GM18858 (cell line): ENCODE data around the gene MTMR2.
"Not testable (repeated sequence)": the region's sequence is repeated elsewhere in the genome, so short reads cannot be mapped to it uniquely, and the experiment has no call there.

Experiments used
- ATAC-seq: cut with Tn5 transposase; IDR thresholded peaks from one replicate; pipeline ENCODE4 v1.9.1; 2021; ENCODE audit not compliant: unreplicated experiment

MTMR2 gene

DNA sequence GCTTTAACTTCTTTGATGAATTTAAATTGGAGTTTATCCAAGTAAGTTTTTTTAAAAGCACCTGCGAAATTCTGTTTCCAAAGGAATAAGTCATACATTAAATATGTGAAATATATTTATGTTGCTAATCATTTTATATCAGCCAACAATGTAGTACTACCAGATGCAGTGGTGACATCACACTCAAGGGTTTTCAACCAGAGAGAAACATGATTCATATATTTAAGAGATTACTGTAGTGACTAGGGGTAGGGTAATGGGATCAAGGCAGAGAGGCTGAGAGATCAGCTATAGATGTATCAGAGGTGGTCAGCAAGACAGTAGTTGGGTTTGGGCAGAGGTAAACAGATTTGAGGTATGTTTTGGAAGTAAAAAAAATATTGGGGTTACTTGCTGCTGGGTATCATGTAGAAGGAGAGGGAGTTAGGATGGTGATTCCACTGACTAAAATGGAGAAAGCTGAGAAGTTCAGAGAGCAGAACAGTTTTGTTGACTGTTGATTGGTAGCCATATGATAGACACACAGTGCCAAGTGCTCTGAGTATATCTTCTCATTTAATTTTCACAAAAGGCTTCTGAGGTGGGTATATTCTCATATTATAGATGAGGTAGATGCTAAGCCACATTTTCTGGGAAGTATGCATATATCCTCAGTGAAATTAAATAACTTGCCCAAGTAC, 94.2 kb downstream of the MTMR2 start:
- no peak for ATAC-seq

GRCh38 chr11:95827696-95828095, 96.2 kb downstream of the MTMR2 start:
- no peak for ATAC-seq

- no peak for ATAC-seq
Measured at GRCh38 chr11:95821640-95822039, 102.3 kb downstream of the MTMR2 start.

DNA sequence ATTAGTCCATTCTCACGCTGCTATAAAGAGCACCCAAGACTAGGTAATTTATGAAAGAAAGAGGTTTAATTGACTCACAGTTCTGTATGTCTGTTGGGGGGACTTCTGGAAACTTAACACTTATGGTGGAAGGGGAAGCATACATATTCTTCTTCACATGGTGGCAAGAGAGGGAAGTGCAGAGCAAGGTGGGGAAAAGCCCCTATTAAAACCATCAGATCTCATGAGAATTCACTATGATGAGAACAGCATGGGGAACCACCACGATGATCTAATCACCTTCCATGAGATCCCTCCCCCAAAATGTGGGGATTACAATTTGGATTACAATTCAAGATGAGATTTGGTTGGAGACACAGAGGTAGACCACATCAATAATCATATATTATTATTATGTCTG, 107.9 kb downstream of the MTMR2 start:
- ATAC-seq, result no peak

DNA sequence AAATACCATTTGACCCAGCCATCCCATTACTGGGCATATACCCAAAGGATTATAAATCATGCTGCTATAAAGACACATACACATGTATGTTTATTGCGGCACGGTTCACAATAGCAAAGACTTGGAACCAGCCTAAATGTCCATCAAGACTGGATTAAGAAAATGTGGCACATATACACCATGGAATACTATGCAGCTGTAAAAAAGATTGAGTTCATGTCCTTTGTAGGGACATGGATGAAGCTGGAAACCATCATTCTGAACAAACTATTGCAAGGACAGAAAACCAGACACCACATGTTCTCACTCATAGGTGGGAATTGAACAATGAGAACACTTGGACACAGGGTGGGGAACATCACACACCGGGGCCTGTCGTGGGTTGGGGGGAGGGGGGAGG, 112.9 kb downstream of the MTMR2 start:
- not testable (repeated sequence) for ATAC-seq

DNA sequence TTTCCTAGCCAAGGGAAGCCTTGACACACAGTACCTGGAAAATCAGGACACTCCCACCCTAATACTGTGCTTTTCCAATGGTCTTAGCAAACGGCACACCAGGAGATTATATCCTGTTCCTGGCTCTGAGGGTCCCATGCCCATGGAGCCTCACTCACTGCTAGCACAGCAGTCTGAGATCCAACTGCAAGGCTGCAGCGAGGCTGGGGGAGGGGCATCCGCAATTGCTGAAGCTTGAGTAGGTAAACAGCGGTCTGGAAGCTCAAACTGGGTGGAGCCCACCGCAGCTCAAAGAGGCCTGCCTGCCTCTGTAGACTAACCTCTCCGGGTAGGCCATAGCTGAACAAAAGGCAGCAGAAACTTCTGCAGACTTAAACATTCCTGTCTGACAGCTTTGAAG, 117.4 kb downstream of the MTMR2 start:
- ATAC-seq, result not testable (repeated sequence)

DNA sequence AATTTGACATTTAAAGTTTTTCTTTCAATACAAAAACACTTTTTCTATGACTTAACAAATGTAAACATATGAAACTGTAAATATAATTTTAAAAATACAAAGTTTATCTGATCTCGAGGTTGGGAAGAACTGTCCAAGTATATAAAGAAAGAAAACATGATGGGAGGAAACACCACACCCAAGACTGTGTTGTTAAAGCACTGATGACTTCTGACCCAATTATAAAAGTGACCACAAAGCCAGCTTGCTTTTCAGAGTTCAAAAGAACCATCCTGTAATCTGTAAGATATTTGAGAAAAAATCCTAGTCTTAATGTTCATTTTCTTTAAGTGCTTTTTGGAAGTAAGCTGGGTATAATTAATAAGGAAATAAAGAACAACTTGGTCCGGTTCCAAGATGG, 118.0 kb downstream of the MTMR2 start:
- no peak for ATAC-seq

GRCh38 chr11:95803973-95804372, 119.9 kb downstream of the MTMR2 start:
- ATAC-seq, result no peak

- no peak for ATAC-seq
Measured at GRCh38 chr11:95802806-95803205, 121.1 kb downstream of the MTMR2 start.

- ATAC-seq, result no peak
Measured at GRCh38 chr11:95800438-95800837, 123.5 kb downstream of the MTMR2 start.

- no peak for ATAC-seq
Measured at GRCh38 chr11:95799546-95799945, 124.4 kb downstream of the MTMR2 start.

DNA sequence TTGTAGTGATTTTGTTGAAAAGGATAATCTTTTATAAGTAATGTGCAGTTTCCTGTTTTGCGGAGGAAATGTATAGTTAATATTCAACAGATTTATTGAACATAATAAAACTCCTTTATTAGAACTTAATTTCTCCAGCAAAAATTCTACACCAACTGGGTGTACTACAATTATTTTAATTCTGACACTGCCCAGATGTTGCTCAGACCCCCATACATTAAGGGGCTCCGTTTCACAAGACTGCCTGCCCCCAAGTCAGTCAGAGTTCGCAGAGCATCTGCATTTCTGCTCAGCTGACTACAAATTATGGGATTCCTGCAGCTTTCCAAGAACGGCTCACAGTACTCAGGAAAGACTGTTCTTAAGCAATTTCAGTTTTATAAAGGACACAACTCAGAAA, 127.4 kb downstream of the MTMR2 start:
- ATAC-seq, result no peak

GRCh38 chr11:95795627-95796295, 128.1 kb downstream of the MTMR2 start:
- no peak for ATAC-seq

DNA sequence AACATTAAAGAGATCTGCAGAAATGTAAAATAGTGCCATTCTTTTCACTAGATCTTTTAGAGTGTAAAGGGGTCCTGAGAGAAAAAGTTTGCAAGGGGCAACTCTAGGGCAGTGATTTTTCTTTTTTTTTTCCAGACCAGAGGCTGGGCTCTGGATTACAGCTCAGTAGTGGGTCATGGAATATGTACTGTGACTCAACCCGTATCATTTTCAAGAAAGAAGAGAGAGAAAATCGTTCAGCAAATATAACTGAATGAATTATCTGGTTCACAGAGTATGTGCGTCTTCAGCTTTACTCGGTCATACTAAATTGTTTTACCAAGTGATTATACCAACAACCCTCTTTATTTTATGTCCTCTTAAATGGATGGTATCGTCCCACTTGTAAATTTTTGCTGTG, 129.8 kb downstream of the MTMR2 start:
- no peak for ATAC-seq

DNA sequence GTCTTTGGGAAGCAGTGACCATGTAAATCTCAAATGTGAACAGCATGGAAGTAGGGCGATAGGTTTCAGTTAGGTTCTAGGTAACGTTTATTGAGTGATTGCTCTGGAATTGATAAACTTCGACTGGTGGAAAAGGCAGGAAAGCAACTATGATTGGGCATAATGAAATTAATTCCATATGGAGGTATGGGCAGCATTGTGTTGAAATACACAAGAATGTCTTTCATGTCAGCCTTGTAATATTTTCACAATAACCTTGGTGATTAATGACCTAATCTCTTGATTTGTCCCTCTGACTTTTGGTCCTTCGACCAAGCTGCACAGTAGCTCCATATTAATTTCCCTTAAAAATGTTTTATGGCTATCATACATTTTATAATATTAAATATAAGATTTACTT, 130.8 kb downstream of the MTMR2 start:
- no peak for ATAC-seq

DNA sequence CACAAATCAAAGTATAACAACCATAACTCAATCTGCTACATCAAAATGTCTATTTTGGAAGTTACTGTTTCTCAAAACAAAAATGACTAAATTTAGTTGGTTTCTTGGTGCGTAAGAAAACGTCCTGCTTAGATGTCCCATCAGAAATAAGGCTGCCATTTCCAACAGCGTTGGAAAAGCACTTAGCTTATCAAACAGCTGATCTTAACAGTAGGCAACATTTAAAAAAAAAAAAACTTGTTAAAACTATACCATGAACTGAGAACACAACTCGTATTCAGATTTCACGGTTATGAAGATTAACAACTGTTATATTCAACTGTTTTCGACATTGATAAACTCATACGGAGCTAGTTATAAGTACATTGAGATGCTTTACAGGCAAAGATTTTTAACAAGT, 131.2 kb downstream of the MTMR2 start:
- ATAC-seq, result no peak

GRCh38 chr11:95792200-95792599, 131.7 kb downstream of the MTMR2 start:
- ATAC-seq, result no peak

GRCh38 chr11:95791709-95792033, 132.2 kb downstream of the MTMR2 start:
- no peak for ATAC-seq

DNA sequence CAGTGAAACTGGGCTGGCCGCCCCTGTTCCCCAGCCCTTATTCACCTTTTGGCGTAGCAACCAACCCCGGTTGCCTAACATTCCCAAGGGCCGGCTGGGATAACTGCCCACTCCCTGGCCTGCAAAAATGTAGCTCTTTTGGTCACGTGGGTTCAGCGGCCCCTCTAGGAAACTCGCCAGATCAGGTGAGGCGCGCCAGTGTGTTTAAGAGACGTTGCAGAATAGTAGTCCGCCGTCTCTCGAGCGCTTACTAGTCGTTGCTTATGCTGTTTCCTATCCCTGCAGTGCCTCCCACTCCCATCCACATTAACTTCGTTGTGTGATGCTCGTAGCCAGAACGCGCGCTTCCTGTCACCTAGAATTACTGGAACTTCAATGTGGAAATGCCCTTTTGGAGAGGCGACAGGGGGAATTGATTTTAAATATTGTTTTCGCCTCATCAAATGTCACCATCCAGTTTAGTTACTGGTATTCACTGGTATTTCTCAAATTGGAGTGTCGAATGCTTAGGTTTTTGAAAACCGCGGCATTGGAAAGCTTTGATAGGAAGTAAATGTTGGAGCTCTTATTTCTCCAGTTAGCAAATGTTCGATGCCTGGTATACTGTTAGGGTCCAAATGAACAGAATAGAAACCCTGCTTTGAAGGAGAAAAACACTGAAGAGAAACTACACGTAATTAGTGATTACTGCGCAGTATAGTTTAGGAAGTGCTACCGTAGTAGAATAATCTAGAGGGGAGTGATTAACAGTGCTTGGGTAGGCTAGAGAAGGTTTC, 132.8 kb downstream of the MTMR2 start:
- no peak for ATAC-seq

DNA sequence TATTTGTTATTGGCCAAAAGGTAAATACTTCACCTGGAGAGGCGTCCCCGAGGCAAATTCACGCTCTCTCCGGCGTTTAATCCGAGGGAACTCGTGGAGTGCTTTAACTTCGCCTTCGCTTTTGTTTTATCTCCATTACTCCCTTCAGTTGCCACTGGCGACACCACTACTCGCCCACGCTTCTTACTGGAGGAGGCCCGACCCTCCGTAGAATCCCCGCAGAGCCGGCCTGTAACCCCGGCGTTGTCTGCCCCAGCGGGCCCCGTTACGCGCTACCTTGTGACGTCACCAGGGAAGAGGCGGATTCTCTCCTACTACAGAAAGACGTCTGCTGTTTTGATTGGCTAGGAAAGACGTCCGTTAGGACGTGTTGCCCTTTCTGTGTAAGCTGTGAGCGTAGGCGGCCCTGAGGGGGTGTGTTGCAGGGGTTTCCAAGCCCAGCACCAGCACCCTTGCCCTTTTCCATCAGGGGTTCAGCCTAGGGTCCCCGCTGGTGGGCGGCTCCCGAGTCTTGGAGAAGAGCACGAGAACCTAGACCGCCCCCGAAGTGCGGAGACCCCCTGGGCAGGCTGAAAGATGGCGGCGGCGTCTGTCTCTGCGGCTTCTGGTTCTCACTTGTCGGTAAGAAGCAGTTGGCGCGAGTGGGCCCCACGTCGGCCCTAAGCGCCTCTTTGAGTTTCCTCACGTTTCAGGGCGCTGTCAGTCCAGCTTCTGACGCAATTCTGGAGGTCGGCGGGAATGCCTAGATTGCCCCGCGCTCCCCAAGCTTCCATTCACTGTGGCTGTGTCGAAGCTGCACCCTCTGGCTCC, 133.6 kb downstream of the MTMR2 start, which contains the start of gene CEP57:
CEP57 (plus strand) TSS at position 376 of the 810 bp plus-strand sequence; CDS start at position 577, 201 bp downstream.
- ATAC-seq, result peak; percentile 63

GRCh38 chr11:95789506-95790122, 134.3 kb downstream of the MTMR2 start, which contains the start of gene FAM76B:
Gene FAM76B (minus strand): TSS chr11:95789782. CDS start chr11:95789478, 304 bp downstream.
- peak; percentile 64 for ATAC-seq
